HG02571 (cell line): ENCODE measurements around the gene FBXL17.

Source experiments
- ATAC-seq: cut with Tn5 transposase; IDR thresholded peaks from one replicate; pipeline ENCODE4 v1.9.1; 2021; ENCODE audit warnings: mild to moderate bottlenecking, moderate library complexity; ENCODE audit not compliant: unreplicated experiment

FBXL17 gene

GRCh38 chr5:107926121-107926520 lies 455.8 kb downstream of the FBXL17 start:
- no peak for ATAC-seq

GRCh38 chr5:107925200-107925599 lies 456.7 kb downstream of the FBXL17 start:
- no peak for ATAC-seq

- ATAC-seq = no peak
These were observed 461.9 kb downstream of the FBXL17 start for GRCh38 chr5:107919969-107920368.

GRCh38 chr5:107919361-107919760 lies 462.5 kb downstream of the FBXL17 start:
- no peak for ATAC-seq

GRCh38 chr5:107917983-107918382 lies 463.9 kb downstream of the FBXL17 start:
- ATAC-seq = no peak

GRCh38 chr5:107916731-107917725 lies 464.9 kb downstream of the FBXL17 start:
- no peak for ATAC-seq

GRCh38 chr5:107915176-107915812 lies 466.6 kb downstream of the FBXL17 start:
- no peak for ATAC-seq

- ATAC-seq = no peak
These were observed 468.4 kb downstream of the FBXL17 start for GRCh38 chr5:107913494-107913893.

GRCh38 chr5:107900721-107901120 lies 481.2 kb downstream of the FBXL17 start:
- no peak for ATAC-seq

GRCh38 chr5:107894361-107894760 lies 487.5 kb downstream of the FBXL17 start:
- ATAC-seq = no peak

GRCh38 chr5:107893642-107894041 lies 488.3 kb downstream of the FBXL17 start:
- ATAC-seq = no peak

- ATAC-seq = no peak
These were observed 492.5 kb downstream of the FBXL17 start for GRCh38 chr5:107889387-107889786.

- no peak for ATAC-seq
These were observed 493.4 kb downstream of the FBXL17 start for GRCh38 chr5:107888541-107888940.

GRCh38 chr5:107887166-107887943 lies 494.5 kb downstream of the FBXL17 start:
- no peak for ATAC-seq

- no peak for ATAC-seq
These were observed 496.3 kb downstream of the FBXL17 start for GRCh38 chr5:107885601-107886000.

GRCh38 chr5:107884871-107885270 lies 497.0 kb downstream of the FBXL17 start:
- no peak for ATAC-seq

GRCh38 chr5:107878661-107879060 lies 503.2 kb downstream of the FBXL17 start:
- ATAC-seq = no peak

- ATAC-seq = no peak
These were observed 505.0 kb downstream of the FBXL17 start for GRCh38 chr5:107876906-107877305.

GRCh38 chr5:107876261-107876660 lies 505.6 kb downstream of the FBXL17 start:
- ATAC-seq = no peak

- ATAC-seq = no peak
These were observed 506.1 kb downstream of the FBXL17 start for GRCh38 chr5:107875833-107876232.

- ATAC-seq = no peak
These were observed 507.1 kb downstream of the FBXL17 start for GRCh38 chr5:107874795-107875194.
